HepG2 (cell line): ENCODE results near the gene MUSK. TPM values are rescaled to one million over a fixed set of nuclear protein-coding genes. Genes with fewer than 3 reads are reported as not detected.

ENCODE experiments used
- ATAC-seq: fragments of 200-7000 bp; cut with Tn5 transposase; 3 replicates; pipeline ENCODE4 v1.9.1; 2020; ENCODE audit warnings: mild to moderate bottlenecking, moderate library complexity
- BruUV-seq: library from RNA; stranded (reverse); fragments of 400-500 nt; replicated peaks from 2 replicates; lab custom pipeline; 2021; lab: Mats Ljungman, UMichigan
- CTCF ChIA-PET: fragments of 300-600 bp; formaldehyde crosslinking; extraction: SDS; loops from one replicate; lab custom pipeline; 2021; ENCODE audit warnings: low total read pairs, inconsistent platforms, low intra/inter-chr PET ratio; lab: Yijun Ruan, JAX
- POLR2A ChIA-PET: fragments of 350-600 bp; sonication (Branson Sonifier 250); formaldehyde crosslinking; loops from one replicate; lab custom pipeline; 2020; ENCODE audit warnings: antibody characterized with exemption, inconsistent platforms; lab: Yijun Ruan, JAX
- DNase-seq: peaks from one replicate; pipeline ENCODE4 v3.0.0-alpha.2; 2015; ENCODE audit warnings: low spot score
- FAIRE-seq: peaks from 3 replicates; lab custom pipeline; 2011; peaks lifted over from hg19 to GRCh38; lab: Jason Lieb, UNC
- H2AFZ ChIP-seq: one replicate; pipeline ENCODE4 v1.6.1; 2011; ENCODE audit warnings: low read length, inconsistent platforms
- H3K27ac ChIP-seq: fragments of 300-600 bp; 3 replicates; pipeline ENCODE4 v1.8.0; 2011; ENCODE audit warnings: mixed run types, mild to moderate bottlenecking, mixed read lengths, low read length, inconsistent platforms; ENCODE audit not compliant: insufficient read depth; ENCODE audit errors: extremely low read length
- H3K27me3 ChIP-seq, 2 experiments: fragments of 200-600 bp in 1 of 2; 2 replicates in 1 of 2; 3 replicates in 1 of 2; pipeline versions ENCODE4 v1.6.0 to v1.8.0; 2011; ENCODE audit warnings: low read length in 2 of 2, mild to moderate bottlenecking in 2 of 2, moderate library complexity in 2 of 2, inconsistent platforms in 1 of 2; ENCODE audit not compliant: insufficient read depth in 2 of 2, control insufficient read depth in 1 of 2
- H3K36me3 ChIP-seq, 2 experiments: fragments of 200-600 bp in 1 of 2; replicated peaks in 1 of 2; 2 replicates in 1 of 2; 3 replicates in 1 of 2; pipeline versions ENCODE4 v1.5.1 to v1.8.0; 2011; ENCODE audit warnings: low read length in 2 of 2, inconsistent platforms in 1 of 2; ENCODE audit not compliant: insufficient read depth in 2 of 2, control insufficient read depth in 1 of 2
- H3K4me1 ChIP-seq: 2 replicates; pipeline ENCODE4 v1.5.1; 2012; ENCODE audit warnings: low read length, inconsistent platforms; ENCODE audit not compliant: insufficient read depth
- H3K4me2 ChIP-seq: 2 replicates; pipeline ENCODE4 v1.6.0; 2011; ENCODE audit warnings: low read depth, low read length, inconsistent platforms
- H3K4me3 ChIP-seq, 3 experiments: fragments of 200-600 bp in 1 of 3; sonication (generic), shearing (Covaris generic) in 1 of 3; replicated peaks in 1 of 3; 2 replicates each; pipeline ENCODE4 v1.5.1; 2011 to 2016; ENCODE audit warnings: low read length in 3 of 3, inconsistent platforms in 2 of 3, low read depth in 2 of 3, mild to moderate bottlenecking in 2 of 3, control low read depth in 1 of 3, mixed read lengths in 1 of 3; ENCODE audit not compliant: insufficient read depth in 1 of 3
- H3K79me2 ChIP-seq: one replicate; pipeline ENCODE4 v1.6.1; 2011; ENCODE audit warnings: low read length, inconsistent platforms; ENCODE audit not compliant: insufficient read depth
- H3K9ac ChIP-seq: 2 replicates; pipeline ENCODE4 v1.6.0; 2011; ENCODE audit warnings: mild to moderate bottlenecking, low read depth, low read length, inconsistent platforms; ENCODE audit not compliant: insufficient read depth
- H3K9me3 ChIP-seq: 2 replicates; pipeline ENCODE4 v1.5.1; 2012; ENCODE audit warnings: mild to moderate bottlenecking, low read length
- H4K20me1 ChIP-seq: 2 replicates; pipeline ENCODE4 v1.6.0; 2011; ENCODE audit warnings: inconsistent platforms, mild to moderate bottlenecking, low read length, moderate library complexity; ENCODE audit not compliant: insufficient read depth
- HNF1B ChIP-seq: sonication (generic); formaldehyde crosslinking; IDR thresholded peaks from 2 replicates; pipeline ENCODE4 v1.5.1; 2020; ENCODE audit warnings: mild to moderate bottlenecking, moderate library complexity, missing genetic modification reagents
- HNRNPLL ChIP-seq: fragments of 200-400 bp; formaldehyde crosslinking; IDR thresholded peaks from 2 replicates; pipeline ENCODE4 v1.6.1; 2017; ENCODE audit warnings: mild to moderate bottlenecking, low read depth, low read length; ENCODE audit not compliant: poor library complexity, severe bottlenecking
- KLF6 ChIP-seq: IDR thresholded peaks from 2 replicates; pipeline ENCODE4 v1.8.0; 2016; ENCODE audit warnings: missing biosample characterization, missing genetic modification reagents
- LBX2 ChIP-seq: sonication (generic); formaldehyde crosslinking; IDR thresholded peaks from 2 replicates; pipeline ENCODE4 v1.5.0; 2020; ENCODE audit warnings: missing genetic modification reagents, mild to moderate bottlenecking, borderline replicate concordance
- MBNL3 ChIP-seq: fragments of 250-450 bp; sonication (Bioruptor Pico); conservative IDR thresholded peaks from 2 replicates; pipeline ENCODE4 v1.8.0; 2022; ENCODE audit warnings: mild to moderate bottlenecking, inconsistent platforms
- MED13 ChIP-seq: sonication (generic); formaldehyde crosslinking; IDR thresholded peaks from 2 replicates; pipeline ENCODE4 v1.5.0; 2020; ENCODE audit warnings: missing genetic modification reagents
- MYC ChIP-seq: sonication (generic); formaldehyde crosslinking; IDR thresholded peaks from 2 replicates; pipeline ENCODE4 v1.9.0; 2021; ENCODE audit warnings: missing genetic modification reagents, borderline replicate concordance
- MZF1 ChIP-seq: sonication (generic); formaldehyde crosslinking; IDR thresholded peaks from 2 replicates; pipeline ENCODE4 v1.8.1; 2023; ENCODE audit warnings: mild to moderate bottlenecking, missing genetic modification reagents, borderline replicate concordance
- PHF20 ChIP-seq: sonication (generic); formaldehyde crosslinking; IDR thresholded peaks from 2 replicates; pipeline ENCODE4 v1.5.0; 2020; ENCODE audit warnings: mild to moderate bottlenecking, missing genetic modification reagents
- PRPF4 ChIP-seq: fragments of 200-400 bp; formaldehyde crosslinking; IDR thresholded peaks from 2 replicates; pipeline ENCODE4 v1.6.1; 2016; ENCODE audit warnings: low read length, low read depth; ENCODE audit not compliant: poor library complexity, severe bottlenecking
- RFX3 ChIP-seq: IDR thresholded peaks from 2 replicates; pipeline ENCODE4 v1.6.1; 2016; ENCODE audit warnings: missing biosample characterization, missing genetic modification reagents
- SP4 ChIP-seq: sonication (generic); formaldehyde crosslinking; IDR thresholded peaks from 2 replicates; pipeline ENCODE4 v1.8.1; 2023; ENCODE audit warnings: mild to moderate bottlenecking, missing genetic modification reagents
- ZFP36L1 ChIP-seq: sonication (generic); formaldehyde crosslinking; IDR thresholded peaks from 2 replicates; pipeline ENCODE4 v1.8.0; 2022; ENCODE audit warnings: mild to moderate bottlenecking, missing genetic modification reagents, moderate library complexity
- ZNF253 ChIP-seq: sonication (generic); formaldehyde crosslinking; IDR thresholded peaks from 2 replicates; pipeline ENCODE4 v1.8.0; 2022; ENCODE audit warnings: mild to moderate bottlenecking, missing genetic modification reagents, borderline replicate concordance
- ZNF263 ChIP-seq: sonication (generic); formaldehyde crosslinking; IDR thresholded peaks from 2 replicates; pipeline ENCODE4 v1.4.0; 2020; ENCODE audit warnings: missing genetic modification reagents
- ZNF30 ChIP-seq: sonication (generic); formaldehyde crosslinking; IDR thresholded peaks from 2 replicates; pipeline ENCODE4 v1.5.0; 2020; ENCODE audit warnings: mild to moderate bottlenecking, missing genetic modification reagents
- ZNF619 ChIP-seq: sonication (generic); formaldehyde crosslinking; IDR thresholded peaks from 2 replicates; pipeline ENCODE4 v1.4.0; 2020; ENCODE audit warnings: mild to moderate bottlenecking, missing genetic modification reagents
- WGBS: methylation state at CpG from one replicate; pipeline ENCODE4 v1.1.6; 2017; ENCODE audit warnings: low lambda C conversion rate; 5-methylcytosine and 5-hydroxymethylcytosine counted together
- in situ Hi-C: cut with HindIII; loops from 2 replicates; pipeline ENCODE4 v1.10.0; 2017; ENCODE audit warnings: low pct_unique_long_range_greater_than_20kb; ENCODE audit not compliant: extremely low pct_ligation_motif_present
- intact Hi-C: fragments of 100-400 bp; cut with micrococcal nuclease; formaldehyde crosslinking; loops from one replicate; pipeline ENCODE4 v1.10.0; 2022; ENCODE audit not compliant: unreplicated experiment
- polyA plus RNA-seq, 8 experiments: library from polyadenylated mRNA; depleted of rRNA in 3 of 8; stranded (reverse) in 7 of 8; unstranded in 1 of 8; fragments of >200 nt; fragmentation: Illumina TruSeq in 4 of 8; extraction: Trizol in 4 of 8; gene quantifications; 2 replicates each; pipeline versions ENCODE4 v1.2.1 to v1.2.3, GENCODE V29; 2011 to 2016; ENCODE audit warnings: low read depth in 4 of 8, missing spikeins in 1 of 8, mixed read lengths in 1 of 8; ENCODE audit not compliant: insufficient read depth in 1 of 8
- total RNA-seq, 5 experiments: library from RNA; depleted of rRNA; stranded (reverse); fragments of >200 nt; fragmentation: Illumina TruSeq; extraction: Trizol; gene quantifications; 2 replicates each; pipeline ENCODE4 v1.2.3, GENCODE V29; 2016; ENCODE audit warnings: low read depth in 1 of 5

Gene MUSK
- total and polyA plus RNA-seq, 2 of the 13 experiments (the other 11 are each of a cell fraction or from before 2014, with no cell fraction given): not detected

DNA sequence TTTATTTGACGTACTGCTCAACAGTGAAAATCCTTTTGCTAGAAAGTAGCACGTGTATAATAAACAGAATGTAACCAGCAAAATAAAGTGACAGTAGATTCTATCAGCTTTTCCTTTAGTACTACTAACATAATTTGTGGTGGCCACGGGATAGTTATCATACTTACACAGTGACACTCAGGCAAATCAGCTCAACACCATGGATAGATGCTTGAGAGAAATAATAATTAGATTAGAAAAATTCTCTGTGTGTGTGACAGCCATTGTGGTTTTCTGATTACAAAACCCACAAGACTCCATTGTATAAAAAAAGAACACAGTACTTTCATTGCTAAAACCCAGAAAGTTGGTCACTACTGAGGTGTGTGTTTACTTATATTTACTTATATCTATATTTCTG, 101.1 kb downstream of the MUSK start:
- Histone ChIP-seq H2AFZ (no peak overlapping the region), H3K36me3 (no peaks in the 10 kb centered on the region), H3K27me3 (no peaks in the 10 kb centered on the region), H3K4me1 (no peaks in the 10 kb centered on the region), H3K9me3 (no peaks in the 10 kb centered on the region)
- in situ Hi-C loops: loop anchor here (25.0 kb wide), 1 partner anchor 93 kb away; no protein-coding TSS in a partner anchor
- BruUV-seq: no TSS peak
- TF ChIP-seq RFX3 (no peak), HNRNPLL (no peak), KLF6 (no peak), SP4 (CRISPR knock-in tag) (no peak), ZNF253 (CRISPR knock-in tag) (no peak), PHF20 (CRISPR knock-in tag) (no peak), MYC (no peak), LBX2 (CRISPR knock-in tag) (no peak), MZF1 (CRISPR knock-in tag) (no peak), PRPF4 (no peak), ZFP36L1 (CRISPR knock-in tag) (no peak), ZNF619 (CRISPR knock-in tag) (no peak), HNF1B (CRISPR knock-in tag) (no peak), ZNF263 (no peak), ZNF30 (CRISPR knock-in tag) (no peak), MED13 (CRISPR knock-in tag) (no peak), MBNL3 (no peak)
- TF ChIP-seq, all 625 proteins: peak for 0
- H3K9ac ChIP-seq: no peak overlapping the region
- no peak for DNase-seq
- H3K4me2 ChIP-seq: no peak overlapping the region
- FAIRE-seq: no peak
- H4K20me1 ChIP-seq: no peaks in the 10 kb centered on the region
- ChIA-PET CTCF (no interaction called here), POLR2A (no interaction called here)
- intact Hi-C loops: no loop called here
- no peaks in the 10 kb centered on the region for H3K79me2 ChIP-seq
- ATAC-seq: no peak
- H3K27ac ChIP-seq: no peak overlapping the region
- H3K4me3 ChIP-seq: no peak overlapping the region
- WGBS: 13% methylated on average over 3 of the region's 3 CpGs
